Lower leg skin (tissue), 3 donors: ENCODE data around the gene CAPN8.

ENCODE experiments used
- CTCF ChIP-seq, 3 donors: fragments of 450-650 bp; IDR thresholded peaks; one replicate each; pipeline ENCODE4 v1.5.1; 2016; ENCODE audit warnings: antibody characterized with exemption in 3 of 3, mild to moderate bottlenecking in 3 of 3, moderate library complexity in 2 of 3
- POLR2A ChIP-seq, 2 donors: fragments of 450-650 bp; IDR thresholded peaks; one replicate each; pipeline ENCODE4 v1.6.1; 2016 to 2017; ENCODE audit warnings: antibody characterized with exemption in 2 of 2, mild to moderate bottlenecking in 1 of 2, moderate library complexity in 1 of 2

- TF ChIP-seq CTCF (IDR thresholded peaks at IDR 0.05) (no peak), POLR2A (IDR thresholded peaks at IDR 0.05) (no peak)
These were observed 5.1 kb upstream of the CAPN8 start for GRCh38 chr1:223670458-223671159.
